Thoracic aorta (tissue), 2 donors: ENCODE measurements around the gene NRXN3. TPM values are rescaled to one million over a fixed set of nuclear protein-coding genes. Genes with fewer than 3 reads are reported as not detected.
"Not testable (repeated sequence)": the region's sequence is repeated elsewhere in the genome, so short reads cannot be mapped to it uniquely, and the experiment has no call there.

Experiments used
- ATAC-seq: fragments of 150-250 bp; one replicate; pipeline ENCODE4 v1.8.0; 2017; ENCODE audit warnings: low read depth; ENCODE audit not compliant: insufficient number of reproducible peaks, low FRiP score
- DNase-seq: peaks from one replicate; pipeline ENCODE4 v3.0.0-alpha.2; 2020; ENCODE audit warnings: low spot score
- H3K27ac ChIP-seq, 2 donors: fragments of 200-600 bp; sonication (generic); 1 replicate in 1 of 2; 2 replicates in 1 of 2; pipeline ENCODE4 v1.5.1; 2016; ENCODE audit warnings: mild to moderate bottlenecking in 2 of 2, moderate library complexity in 2 of 2
- H3K27me3 ChIP-seq: fragments of 200-600 bp; sonication (generic); replicated peaks from 2 replicates; pipeline ENCODE4 v1.6.0; 2016; ENCODE audit warnings: mild to moderate bottlenecking; ENCODE audit not compliant: insufficient read depth
- H3K36me3 ChIP-seq: fragments of 200-600 bp; sonication (generic); one replicate; pipeline ENCODE4 v1.5.1; 2016
- H3K4me1 ChIP-seq, 2 donors: fragments of 200-600 bp; sonication (generic); 1 replicate in 1 of 2; 2 replicates in 1 of 2; pipeline versions ENCODE4 v1.5.1 to v1.6.0; 2016; ENCODE audit warnings: low read depth in 2 of 2, mild to moderate bottlenecking in 1 of 2; ENCODE audit not compliant: control insufficient read depth in 1 of 2
- H3K4me3 ChIP-seq: fragments of 200-600 bp; sonication (generic); 2 replicates; pipeline ENCODE4 v1.5.1; 2016; ENCODE audit warnings: mild to moderate bottlenecking
- H3K9me3 ChIP-seq: fragments of 200-600 bp; sonication (generic); 2 replicates; pipeline ENCODE4 v1.5.1; 2016
- CTCF ChIP-seq: fragments of 200-600 bp; sonication (generic); IDR thresholded peaks from one replicate; pipeline ENCODE4 v1.5.1; 2019; ENCODE audit warnings: antibody characterized with exemption
- total RNA-seq, 2 donors: library from RNA; depleted of rRNA; stranded (reverse); fragments of >200 nt; gene quantifications; one replicate each; pipeline versions ENCODE4 v1.1.0 to v1.2.3, GENCODE V29; 2016

Gene NRXN3
- total RNA-seq, 2 donors from 2014 or later: 5.6 to 33.3 TPM

- Histone ChIP-seq H3K27ac (no peak overlapping the region), H3K4me3 (peak overlapping the region; percentile 60), H3K9me3 (no peaks in the 10 kb centered on the region), H3K27me3 (no peaks in the 10 kb centered on the region), H3K36me3 (no peaks in the 10 kb centered on the region), H3K4me1 (peaks cover 0 to 6% of the 10 kb centered on the region in 2 donors)
- peak; percentile 58 for TF ChIP-seq CTCF
- peak; percentile 33 for DNase-seq
- peak; percentile 82 for ATAC-seq
Measured at GRCh38 chr14:78566026-78566858, 396.1 kb downstream of the NRXN3 start.

DNA sequence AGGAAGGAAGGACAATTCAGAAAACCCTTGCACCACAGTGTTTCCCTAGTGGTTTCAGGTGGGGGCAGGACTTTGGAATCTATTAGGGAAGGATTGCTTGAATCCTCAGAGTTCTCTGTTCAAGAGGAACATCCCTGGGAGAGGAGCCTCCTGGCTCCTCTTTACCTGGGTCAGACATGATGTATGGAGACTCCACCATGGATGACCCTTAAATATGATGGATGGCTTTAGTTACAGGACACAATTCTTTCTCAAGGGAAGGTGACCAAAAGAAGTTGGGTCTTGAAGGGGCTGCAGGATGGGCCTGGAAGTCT, 396.6 kb downstream of the NRXN3 start:
- Histone ChIP-seq H3K27ac (no peak overlapping the region), H3K27me3 (no peaks in the 10 kb centered on the region), H3K36me3 (no peaks in the 10 kb centered on the region), H3K4me1 (peaks cover 0 to 6% of the 10 kb centered on the region in 2 donors), H3K9me3 (no peaks in the 10 kb centered on the region), H3K4me3 (no peak overlapping the region)
- ATAC-seq (no peak), DNase-seq (no peak)
- TF ChIP-seq CTCF: no peak

DNA sequence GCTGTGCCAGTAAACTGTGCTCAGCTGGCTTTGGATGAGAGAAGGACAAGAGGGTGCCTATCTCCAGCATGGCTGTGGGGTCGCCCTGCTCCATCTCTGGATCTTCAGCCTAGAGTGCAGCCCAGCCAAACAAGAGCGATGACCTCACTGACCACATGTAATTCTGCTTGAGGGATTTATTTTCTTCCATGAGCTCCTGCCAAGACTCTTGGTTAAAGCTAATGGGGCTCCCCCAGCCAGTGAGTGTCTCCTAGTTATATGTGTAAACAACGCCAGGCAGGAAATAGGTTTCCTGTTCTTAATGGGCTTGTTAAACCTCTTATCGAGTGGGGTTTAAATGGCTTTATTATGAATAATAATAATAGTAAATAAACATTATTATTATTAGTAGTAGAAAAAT, 397.2 kb downstream of the NRXN3 start:
- ATAC-seq (no peak), DNase-seq (no peak)
- no peak overlapping the region for H3K27ac ChIP-seq
- H3K36me3 ChIP-seq: no peaks in the 10 kb centered on the region
- H3K4me3 ChIP-seq: no peak overlapping the region
- TF ChIP-seq CTCF: no peak
- H3K27me3 ChIP-seq: no peaks in the 10 kb centered on the region
- H3K9me3 ChIP-seq: no peaks in the 10 kb centered on the region
- peaks cover 0 to 6% of the 10 kb centered on the region in 2 donors for H3K4me1 ChIP-seq

DNA sequence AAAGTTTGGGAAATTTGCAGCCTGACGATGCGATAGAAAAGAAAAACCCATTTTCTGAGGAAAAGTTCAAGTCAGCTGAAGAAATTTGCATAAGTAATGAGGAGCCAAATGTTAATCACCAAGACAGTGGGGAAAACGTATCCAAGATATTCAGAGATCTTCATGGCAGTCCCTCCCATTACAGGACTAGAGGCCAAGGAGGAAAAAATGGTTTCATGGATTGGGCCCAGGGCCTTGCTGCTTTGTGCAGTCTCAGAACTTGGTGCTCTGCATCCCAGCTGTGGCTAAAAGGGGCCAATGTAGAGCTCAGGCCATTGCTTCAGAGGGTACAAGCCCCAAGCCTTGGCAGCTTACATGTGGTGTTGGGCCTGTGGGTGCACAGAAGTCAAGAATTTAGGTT, 403.6 kb downstream of the NRXN3 start:
- not testable (repeated sequence) for DNase-seq, H3K36me3 ChIP-seq, H3K27me3 ChIP-seq, H3K4me1 ChIP-seq, H3K9me3 ChIP-seq, H3K27ac ChIP-seq, ATAC-seq, H3K4me3 ChIP-seq

GRCh38 chr14:78576437-78577166, 406.4 kb downstream of the NRXN3 start:
- no peak for DNase-seq
- Histone ChIP-seq H3K27ac (no peak overlapping the region), H3K4me3 (no peak overlapping the region), H3K36me3 (no peaks in the 10 kb centered on the region), H3K27me3 (no peaks in the 10 kb centered on the region), H3K9me3 (peaks cover 7% of the 10 kb centered on the region), H3K4me1 (no peaks in the 10 kb centered on the region)
- no peak for ATAC-seq
- no peak for TF ChIP-seq CTCF
